Esophagus muscularis mucosa (tissue), 4 donors: Measurements from ENCODE around the gene SLC27A2. TPM values are rescaled to one million over a fixed set of nuclear protein-coding genes. Genes with fewer than 3 reads are reported as not detected.

ENCODE experiments used
- DNase-seq: peaks from one replicate; pipeline ENCODE4 v3.0.0-alpha.2; 2017; ENCODE audit errors: extremely low spot score
- H3K27ac ChIP-seq, 4 donors: fragments of 200-600 bp; sonication (generic); replicated peaks in 1 of 4; 1 replicate in 3 of 4; 2 replicates in 1 of 4; pipeline ENCODE4 v1.5.1; 2016 to 2019; ENCODE audit warnings: mild to moderate bottlenecking in 1 of 4
- H3K27me3 ChIP-seq, 4 donors: fragments of 200-600 bp; sonication (generic); one replicate each; pipeline versions ENCODE4 v1.5.1 to v1.6.0; 2016 to 2019
- H3K36me3 ChIP-seq, 4 donors: fragments of 200-600 bp; sonication (generic); one replicate each; pipeline ENCODE4 v1.5.1; 2016 to 2019
- H3K4me1 ChIP-seq, 4 donors: fragments of 200-600 bp; sonication (generic); one replicate each; pipeline ENCODE4 v1.5.1; 2016 to 2019
- H3K4me3 ChIP-seq, 4 donors: fragments of 200-600 bp; sonication (generic); 1 replicate in 2 of 4; 2 replicates in 2 of 4; pipeline ENCODE4 v1.5.1; 2016 to 2019; ENCODE audit warnings: mild to moderate bottlenecking in 4 of 4, moderate library complexity in 1 of 4
- H3K9me3 ChIP-seq, 4 donors: fragments of 200-600 bp; sonication (generic); 1 replicate in 3 of 4; 2 replicates in 1 of 4; pipeline ENCODE4 v1.5.1; 2016 to 2019
- EP300 ChIP-seq: sonication (generic); formaldehyde crosslinking; IDR thresholded peaks from one replicate; pipeline ENCODE4 v1.6.1; 2017; ENCODE audit warnings: antibody characterized with exemption
- POLR2A ChIP-seq: fragments of 450-650 bp; IDR thresholded peaks from one replicate; pipeline ENCODE4 v1.6.1; 2017; ENCODE audit warnings: antibody characterized with exemption, moderate library complexity, mild to moderate bottlenecking, low read depth
- POLR2AphosphoS5 ChIP-seq, 2 donors: sonication (generic); formaldehyde crosslinking; IDR thresholded peaks; one replicate each; pipeline ENCODE4 v1.6.1; 2017; ENCODE audit warnings: antibody characterized with exemption in 2 of 2
- WGBS: methylation state at CpG from one replicate; pipeline ENCODE4 v1.1.5; 2018; 5-methylcytosine and 5-hydroxymethylcytosine counted together
- intact Hi-C: fragments of 100-400 bp; cut with DNase I; formaldehyde crosslinking; loops from one replicate; pipeline ENCODE4 v1.15.1; 2023
- total RNA-seq, 4 donors: library from RNA; depleted of rRNA; stranded (reverse); fragments of >200 nt; gene quantifications; one replicate each; pipeline versions ENCODE4 v1.1.0 to v1.2.1, GENCODE V29; 2016
- TF ChIP-seq, protein P1 (sequence below), 3 experiments: fragments of 200-600 bp in 2 of 3; fragments of 450-650 bp in 1 of 3; sonication (generic) in 2 of 3; IDR thresholded peaks; one replicate each; pipeline ENCODE4 v1.5.1; 2017 to 2019; ENCODE audit warnings: antibody characterized with exemption in 3 of 3, mild to moderate bottlenecking in 2 of 3, moderate library complexity in 1 of 3

The SLC27A2 gene
- total RNA-seq, 4 donors from 2014 or later = 0.42 to 1.8 TPM; not detected in 2

DNA sequence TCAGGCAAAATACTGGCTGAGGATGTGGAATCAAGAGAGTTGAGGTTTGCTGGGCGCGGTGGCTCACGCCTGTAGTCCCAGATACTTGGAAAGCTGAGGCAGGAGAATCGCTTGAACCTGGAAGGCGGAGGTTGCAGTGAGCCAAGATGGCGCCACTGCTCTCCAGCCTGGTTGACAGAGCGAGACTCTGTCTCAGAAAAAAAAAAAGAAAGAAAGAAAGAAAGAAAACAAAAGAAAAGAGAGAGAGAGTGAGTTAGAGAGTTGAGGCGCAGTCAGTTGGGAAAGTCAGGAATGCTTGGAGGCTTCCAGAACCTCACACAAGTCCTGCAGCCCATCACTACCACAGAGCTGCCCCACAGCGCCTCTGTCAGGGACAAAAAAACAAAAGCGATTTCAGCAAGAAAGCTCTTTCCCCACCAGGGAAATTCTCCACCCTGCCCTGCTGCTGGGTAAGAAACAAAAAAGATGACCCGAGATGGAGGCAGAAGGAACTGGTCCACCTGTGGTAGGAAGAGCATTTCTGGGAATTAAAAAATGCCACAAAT is 69.7 kb downstream of the SLC27A2 start:
- Histone ChIP-seq H3K4me1 (no peaks in the 10 kb centered on the region), H3K9me3 (no peaks in the 10 kb centered on the region), H3K4me3 (no peak overlapping the region), H3K36me3 (no peaks in the 10 kb centered on the region), H3K27me3 (no peaks in the 10 kb centered on the region), H3K27ac (no peak overlapping the region)
- DNase-seq = peak; percentile 14
- intact Hi-C loops = no loop called here
- 97% methylated on average over 11 of the region's 11 CpGs for WGBS
- TF ChIP-seq POLR2AphosphoS5 (IDR thresholded peaks at IDR 0.05) (no peak), EP300 (no peak), POLR2A (no peak)
- TF ChIP-seq, protein P1, sequence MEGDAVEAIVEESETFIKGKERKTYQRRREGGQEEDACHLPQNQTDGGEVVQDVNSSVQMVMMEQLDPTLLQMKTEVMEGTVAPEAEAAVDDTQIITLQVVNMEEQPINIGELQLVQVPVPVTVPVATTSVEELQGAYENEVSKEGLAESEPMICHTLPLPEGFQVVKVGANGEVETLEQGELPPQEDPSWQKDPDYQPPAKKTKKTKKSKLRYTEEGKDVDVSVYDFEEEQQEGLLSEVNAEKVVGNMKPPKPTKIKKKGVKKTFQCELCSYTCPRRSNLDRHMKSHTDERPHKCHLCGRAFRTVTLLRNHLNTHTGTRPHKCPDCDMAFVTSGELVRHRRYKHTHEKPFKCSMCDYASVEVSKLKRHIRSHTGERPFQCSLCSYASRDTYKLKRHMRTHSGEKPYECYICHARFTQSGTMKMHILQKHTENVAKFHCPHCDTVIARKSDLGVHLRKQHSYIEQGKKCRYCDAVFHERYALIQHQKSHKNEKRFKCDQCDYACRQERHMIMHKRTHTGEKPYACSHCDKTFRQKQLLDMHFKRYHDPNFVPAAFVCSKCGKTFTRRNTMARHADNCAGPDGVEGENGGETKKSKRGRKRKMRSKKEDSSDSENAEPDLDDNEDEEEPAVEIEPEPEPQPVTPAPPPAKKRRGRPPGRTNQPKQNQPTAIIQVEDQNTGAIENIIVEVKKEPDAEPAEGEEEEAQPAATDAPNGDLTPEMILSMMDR (IDR thresholded peaks at IDR 0.05) = no peak

DNA sequence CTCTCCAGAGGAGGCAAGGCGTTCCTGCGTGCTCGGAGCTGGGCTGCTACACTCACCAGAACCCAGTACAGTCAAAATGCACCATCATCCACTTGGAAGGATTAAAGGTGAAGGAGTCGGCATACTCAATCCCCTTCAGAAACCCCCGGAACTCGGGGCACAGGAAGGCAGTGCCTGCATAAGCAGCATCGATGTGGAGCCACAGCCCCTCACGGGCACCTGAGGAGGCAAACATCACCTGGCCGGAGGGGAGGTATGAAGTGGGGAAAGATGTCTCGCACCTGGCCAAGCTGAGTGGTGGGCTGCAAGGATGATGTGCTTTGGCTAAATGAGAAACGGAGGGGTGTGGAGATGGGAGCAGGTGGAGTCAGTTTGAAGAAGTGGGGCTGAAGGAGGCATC is 70.6 kb downstream of the SLC27A2 start:
- no peak overlapping the region for H3K4me3 ChIP-seq
- no peak overlapping the region for H3K27ac ChIP-seq
- H3K9me3 ChIP-seq = no peaks in the 10 kb centered on the region
- H3K27me3 ChIP-seq = no peaks in the 10 kb centered on the region
- no peaks in the 10 kb centered on the region for H3K36me3 ChIP-seq
- peak; percentile 82 for DNase-seq
- no peak for TF ChIP-seq POLR2A
- no peak for TF ChIP-seq POLR2AphosphoS5 (IDR thresholded peaks at IDR 0.05)
- TF ChIP-seq EP300 = no peak
- TF ChIP-seq, protein P1 (IDR thresholded peaks at IDR 0.05) = no peak
- WGBS = 97% methylated on average over 11 of the region's 11 CpGs
- intact Hi-C loops = no loop called here
- no peaks in the 10 kb centered on the region for H3K4me1 ChIP-seq

DNA sequence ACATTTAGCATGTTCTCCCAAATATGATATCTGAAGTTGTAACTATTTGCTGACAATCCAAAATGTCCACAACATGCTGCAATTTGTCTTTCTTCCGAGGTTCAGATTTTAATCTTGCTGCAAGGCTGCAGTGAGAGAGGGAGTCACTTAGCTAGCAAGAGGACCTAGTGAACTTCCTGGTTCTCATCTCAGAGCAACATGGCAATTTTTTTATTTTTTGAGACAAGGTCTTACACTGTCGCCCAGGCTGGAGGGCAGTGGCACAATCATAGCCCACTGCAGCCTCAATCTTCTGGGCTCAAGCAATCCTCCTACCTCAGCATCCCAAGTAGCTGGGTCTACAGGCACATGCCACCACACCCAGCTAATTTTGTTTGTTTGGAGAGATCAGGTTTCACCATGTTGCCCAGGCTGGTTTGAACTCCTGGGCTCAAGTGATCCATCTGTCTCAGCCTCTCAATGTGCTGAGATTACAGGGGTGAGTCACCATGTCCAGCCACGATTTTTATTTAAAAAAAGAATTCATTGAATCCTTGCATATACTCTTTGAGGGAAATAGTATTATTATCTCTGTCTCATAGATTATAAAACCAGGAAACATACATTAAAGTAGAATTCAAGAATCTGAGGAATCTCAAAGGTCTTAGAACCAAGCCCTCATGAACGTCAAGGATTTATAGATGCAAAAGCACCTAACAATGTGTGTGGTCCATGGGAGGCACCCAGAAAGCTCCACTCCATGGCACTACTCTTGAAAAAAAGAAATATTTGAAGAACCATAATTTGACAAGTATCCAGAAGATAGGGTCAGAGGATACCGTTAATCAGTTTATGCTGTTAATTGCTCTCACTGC is 74.4 kb downstream of the SLC27A2 start:
- intact Hi-C loops = no loop called here
- TF ChIP-seq POLR2A (no peak), POLR2AphosphoS5 (IDR thresholded peaks at IDR 0.05) (no peak), EP300 (no peak)
- TF ChIP-seq, protein P1 (IDR thresholded peaks at IDR 0.05) = no peak
- 65% methylated on average over 5 of the region's 5 CpGs for WGBS

DNA sequence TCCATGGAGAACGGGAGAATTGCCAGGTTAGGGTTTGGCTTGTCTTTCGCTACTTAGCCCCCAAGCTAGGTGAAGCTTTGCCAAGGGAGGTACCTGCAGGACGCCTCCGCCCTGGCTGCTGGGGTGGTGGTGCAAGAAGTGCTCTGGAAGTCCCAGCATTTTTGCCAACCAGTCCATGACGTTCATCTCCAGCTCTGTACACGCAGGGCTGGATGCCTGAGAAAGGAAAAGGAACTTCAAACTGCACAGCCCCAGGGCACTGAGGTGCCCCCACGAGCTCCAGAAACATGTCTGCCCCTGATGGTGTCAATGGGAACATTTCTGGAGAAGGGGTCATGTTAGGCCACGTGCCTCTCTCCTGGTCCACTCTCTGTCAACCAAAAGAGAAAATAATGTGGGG is 75.3 kb downstream of the SLC27A2 start:
- 84% methylated on average over 8 of the region's 8 CpGs for whole genome bisulfite sequencing
- no peaks in the 10 kb centered on the region for H3K36me3 ChIP-seq

More for the DNA sequence above, 74.4 kb downstream of the SLC27A2 start:
- DNase-seq = peak; percentile 64
- no peaks in the 10 kb centered on the region for H3K27me3 ChIP-seq
- no peak overlapping the region for H3K27ac ChIP-seq
- H3K4me3 ChIP-seq = no peak overlapping the region
- no peaks in the 10 kb centered on the region for H3K9me3 ChIP-seq
- H3K36me3 ChIP-seq = no peaks in the 10 kb centered on the region
- H3K4me1 ChIP-seq = no peaks in the 10 kb centered on the region

More for the DNA sequence above, 75.3 kb downstream of the SLC27A2 start:
- peak; percentile 45 for DNase-seq
- no peaks in the 10 kb centered on the region for H3K4me1 ChIP-seq
- TF ChIP-seq EP300 (no peak), POLR2A (no peak), POLR2AphosphoS5 (IDR thresholded peaks at IDR 0.05) (no peak)
- TF ChIP-seq, protein P1 (IDR thresholded peaks at IDR 0.05) = no peak
- H3K9me3 ChIP-seq = no peaks in the 10 kb centered on the region
- intact Hi-C loops = no loop called here
- no peak overlapping the region for H3K4me3 ChIP-seq
- H3K27ac ChIP-seq = no peak overlapping the region
- H3K27me3 ChIP-seq = no peaks in the 10 kb centered on the region
